ENCODE data around the gene TIGIT.

The TIGIT gene

DNA sequence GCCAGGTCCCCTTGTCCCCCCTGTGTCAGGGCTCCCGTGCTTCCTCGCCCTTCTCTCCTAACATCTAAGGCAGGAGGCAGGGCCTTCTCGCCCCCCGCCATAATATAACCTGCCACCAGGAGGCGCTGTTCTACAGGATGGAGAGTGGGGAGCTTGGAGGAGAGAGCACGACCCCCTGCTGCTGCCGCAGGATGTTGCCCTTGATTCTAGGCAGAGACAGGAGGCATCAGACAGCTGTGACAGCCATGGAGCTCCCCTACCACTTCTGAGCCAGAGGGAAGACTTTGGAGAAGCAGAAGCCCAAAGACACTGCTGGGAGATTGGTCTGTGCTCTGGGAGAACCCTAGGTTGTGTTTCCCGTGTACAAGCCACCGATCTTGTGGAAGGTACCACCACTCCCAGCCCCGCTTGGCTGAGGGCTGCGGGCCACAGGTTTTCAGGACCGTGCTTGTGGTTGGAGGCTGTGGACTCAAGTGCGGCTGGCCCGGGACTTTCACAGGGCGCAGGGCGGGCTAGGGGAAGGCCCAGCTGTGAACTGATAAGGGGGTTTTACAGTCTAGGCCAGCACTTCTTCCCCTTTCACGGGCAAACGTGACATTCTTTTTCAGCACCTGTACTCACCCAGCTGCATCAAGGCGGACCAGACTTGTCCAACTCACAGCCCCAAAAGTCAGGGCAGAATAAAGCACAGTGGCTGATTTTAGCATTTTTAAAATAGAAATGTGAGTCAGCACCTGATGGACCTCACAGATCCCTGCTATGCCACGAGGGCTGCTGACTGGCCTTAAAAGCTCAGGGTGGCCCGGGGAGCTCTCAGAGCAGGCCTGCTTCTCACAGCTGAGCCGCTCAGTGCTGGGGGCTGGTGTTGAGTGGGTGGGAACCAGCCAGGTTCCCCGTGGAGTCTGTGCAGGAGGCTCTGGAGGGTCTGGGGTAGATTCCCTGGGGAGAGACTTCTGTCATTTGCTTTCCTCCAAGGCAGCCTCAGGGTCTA, 2.6 kb upstream of the TIGIT start:
- H3K27me3 ChIP-seq (ENCODE audit: control insufficient read depth, insufficient read depth, low read length) = no peaks in the 10 kb centered on the region
- H3K4me1 ChIP-seq (ENCODE audit: control insufficient read depth, low read depth, low read length) = no peaks in the 10 kb centered on the region
- no peak overlapping the region for H3K27ac ChIP-seq (ENCODE audit: low read length)
- H3K9ac ChIP-seq (ENCODE audit: low read length) = no peak overlapping the region
- H3K9me3 ChIP-seq (ENCODE audit: control insufficient read depth, low read depth, low read length) = no peaks in the 10 kb centered on the region
- no peaks in the 10 kb centered on the region for H3K36me3 ChIP-seq (ENCODE audit: control insufficient read depth, low read depth, low read length)
- no peak overlapping the region for H3K4me3 ChIP-seq (ENCODE audit: low read length)

- H3K27me3 ChIP-seq (ENCODE audit: control insufficient read depth, insufficient read depth, low read length) = no peaks in the 10 kb centered on the region
- no peaks in the 10 kb centered on the region for H3K4me1 ChIP-seq (ENCODE audit: control insufficient read depth, low read depth, low read length)
- no peak overlapping the region for H3K27ac ChIP-seq (ENCODE audit: low read length)
- no peaks in the 10 kb centered on the region for H3K36me3 ChIP-seq (ENCODE audit: control insufficient read depth, low read depth, low read length)
- no peaks in the 10 kb centered on the region for H3K9me3 ChIP-seq (ENCODE audit: control insufficient read depth, low read depth, low read length)
- H3K4me3 ChIP-seq (ENCODE audit: low read length) = no peak overlapping the region
- H3K9ac ChIP-seq (ENCODE audit: low read length) = no peak overlapping the region
Measured at GRCh38 chr3:114294940-114295480, 1.2 kb downstream of the TIGIT start.

GRCh38 chr3:114295946-114296345, 2.1 kb downstream of the TIGIT start:
- Histone ChIP-seq H3K9me3 (ENCODE audit: control insufficient read depth, low read depth, low read length) (no peaks in the 10 kb centered on the region), H3K27me3 (ENCODE audit: control insufficient read depth, insufficient read depth, low read length) (no peaks in the 10 kb centered on the region), H3K4me3 (ENCODE audit: low read length) (no peak overlapping the region), H3K9ac (ENCODE audit: low read length) (no peak overlapping the region), H3K36me3 (ENCODE audit: control insufficient read depth, low read depth, low read length) (no peaks in the 10 kb centered on the region), H3K4me1 (ENCODE audit: control insufficient read depth, low read depth, low read length) (no peaks in the 10 kb centered on the region), H3K27ac (ENCODE audit: low read length) (no peak overlapping the region)

- H3K9me3 ChIP-seq (ENCODE audit: control insufficient read depth, low read depth, low read length) = no peaks in the 10 kb centered on the region
- H3K36me3 ChIP-seq (ENCODE audit: control insufficient read depth, low read depth, low read length) = no peaks in the 10 kb centered on the region
- H3K9ac ChIP-seq (ENCODE audit: low read length) = no peak overlapping the region
- no peak overlapping the region for H3K27ac ChIP-seq (ENCODE audit: low read length)
- H3K4me1 ChIP-seq (ENCODE audit: control insufficient read depth, low read depth, low read length) = no peaks in the 10 kb centered on the region
- H3K27me3 ChIP-seq (ENCODE audit: control insufficient read depth, insufficient read depth, low read length) = no peaks in the 10 kb centered on the region
- H3K4me3 ChIP-seq (ENCODE audit: low read length) = no peak overlapping the region
Measured at GRCh38 chr3:114299421-114299820, 5.6 kb downstream of the TIGIT start.

GRCh38 chr3:114299941-114300624, 6.3 kb downstream of the TIGIT start:
- H3K4me3 ChIP-seq (ENCODE audit: low read length) = no peak overlapping the region
- no peaks in the 10 kb centered on the region for H3K4me1 ChIP-seq (ENCODE audit: control insufficient read depth, low read depth, low read length)
- no peak overlapping the region for H3K27ac ChIP-seq (ENCODE audit: low read length)
- H3K36me3 ChIP-seq (ENCODE audit: control insufficient read depth, low read depth, low read length) = no peaks in the 10 kb centered on the region
- H3K9me3 ChIP-seq (ENCODE audit: control insufficient read depth, low read depth, low read length) = no peaks in the 10 kb centered on the region
- H3K9ac ChIP-seq (ENCODE audit: low read length) = no peak overlapping the region
- no peaks in the 10 kb centered on the region for H3K27me3 ChIP-seq (ENCODE audit: control insufficient read depth, insufficient read depth, low read length)

DNA sequence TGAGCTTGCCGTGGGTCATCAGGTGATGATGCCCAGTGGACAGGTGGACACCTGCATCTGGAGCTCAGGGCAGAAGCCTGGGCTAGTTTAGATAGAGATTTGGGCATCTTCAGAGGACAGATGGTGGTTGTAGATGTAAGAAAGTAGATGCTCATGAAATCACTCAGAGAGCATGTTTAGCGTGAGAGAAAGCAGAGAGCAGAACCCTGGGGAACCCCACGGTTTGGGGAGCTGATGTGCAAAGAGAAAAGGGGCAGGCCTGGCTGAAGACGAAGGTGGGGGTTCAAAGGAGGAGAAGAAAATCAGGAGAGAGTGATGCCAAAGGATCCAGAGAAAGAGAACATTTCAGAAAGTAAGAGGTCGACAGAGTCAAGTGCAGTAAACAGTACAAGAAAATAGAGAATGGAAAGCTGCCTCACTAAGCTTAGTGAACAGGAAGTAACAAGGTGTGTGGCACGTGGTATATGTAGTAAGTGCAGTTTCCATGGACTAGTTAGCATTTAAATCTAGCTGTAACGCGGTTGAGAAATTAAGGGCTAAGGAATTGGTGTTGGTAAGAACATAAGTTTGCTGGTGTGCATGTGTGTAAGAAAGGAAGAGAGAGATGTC, 13.5 kb downstream of the TIGIT start:
- H3K9me3 ChIP-seq (ENCODE audit: control insufficient read depth, low read depth, low read length) = no peaks in the 10 kb centered on the region
- H3K36me3 ChIP-seq (ENCODE audit: control insufficient read depth, low read depth, low read length) = no peaks in the 10 kb centered on the region
- H3K4me3 ChIP-seq (ENCODE audit: low read length) = no peak overlapping the region
- H3K27ac ChIP-seq (ENCODE audit: low read length) = no peak overlapping the region
- H3K27me3 ChIP-seq (ENCODE audit: control insufficient read depth, insufficient read depth, low read length) = no peaks in the 10 kb centered on the region
- H3K4me1 ChIP-seq (ENCODE audit: control insufficient read depth, low read depth, low read length) = no peaks in the 10 kb centered on the region
- no peak overlapping the region for H3K9ac ChIP-seq (ENCODE audit: low read length)

DNA sequence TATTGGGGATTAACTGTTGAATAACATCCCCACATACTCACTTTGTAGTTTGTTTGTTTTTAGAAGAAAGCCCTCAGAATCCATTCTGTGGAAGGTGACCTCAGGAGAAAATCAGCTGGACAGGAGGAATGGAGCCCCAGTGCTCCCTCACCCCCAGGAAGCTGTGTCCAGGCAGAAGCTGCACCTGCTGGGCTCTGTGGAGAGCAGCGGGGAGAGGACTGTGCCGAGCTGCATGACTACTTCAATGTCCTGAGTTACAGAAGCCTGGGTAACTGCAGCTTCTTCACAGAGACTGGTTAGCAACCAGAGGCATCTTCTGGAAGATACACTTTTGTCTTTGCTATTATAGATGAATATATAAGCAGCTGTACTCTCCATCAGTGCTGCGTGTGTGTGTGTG, 14.0 kb downstream of the TIGIT start:
- H3K9ac ChIP-seq (ENCODE audit: low read length) = no peak overlapping the region
- no peak overlapping the region for H3K27ac ChIP-seq (ENCODE audit: low read length)
- no peaks in the 10 kb centered on the region for H3K9me3 ChIP-seq (ENCODE audit: control insufficient read depth, low read depth, low read length)
- no peaks in the 10 kb centered on the region for H3K27me3 ChIP-seq (ENCODE audit: control insufficient read depth, insufficient read depth, low read length)
- H3K36me3 ChIP-seq (ENCODE audit: control insufficient read depth, low read depth, low read length) = no peaks in the 10 kb centered on the region
- H3K4me1 ChIP-seq (ENCODE audit: control insufficient read depth, low read depth, low read length) = no peaks in the 10 kb centered on the region
- no peak overlapping the region for H3K4me3 ChIP-seq (ENCODE audit: low read length)

GRCh38 chr3:114308377-114308776, 14.5 kb downstream of the TIGIT start:
- Histone ChIP-seq H3K9ac (ENCODE audit: low read length) (no peak overlapping the region), H3K9me3 (ENCODE audit: control insufficient read depth, low read depth, low read length) (no peaks in the 10 kb centered on the region), H3K4me3 (ENCODE audit: low read length) (no peak overlapping the region), H3K36me3 (ENCODE audit: control insufficient read depth, low read depth, low read length) (no peaks in the 10 kb centered on the region), H3K4me1 (ENCODE audit: control insufficient read depth, low read depth, low read length) (no peaks in the 10 kb centered on the region), H3K27ac (ENCODE audit: low read length) (no peak overlapping the region), H3K27me3 (ENCODE audit: control insufficient read depth, insufficient read depth, low read length) (no peaks in the 10 kb centered on the region)

DNA sequence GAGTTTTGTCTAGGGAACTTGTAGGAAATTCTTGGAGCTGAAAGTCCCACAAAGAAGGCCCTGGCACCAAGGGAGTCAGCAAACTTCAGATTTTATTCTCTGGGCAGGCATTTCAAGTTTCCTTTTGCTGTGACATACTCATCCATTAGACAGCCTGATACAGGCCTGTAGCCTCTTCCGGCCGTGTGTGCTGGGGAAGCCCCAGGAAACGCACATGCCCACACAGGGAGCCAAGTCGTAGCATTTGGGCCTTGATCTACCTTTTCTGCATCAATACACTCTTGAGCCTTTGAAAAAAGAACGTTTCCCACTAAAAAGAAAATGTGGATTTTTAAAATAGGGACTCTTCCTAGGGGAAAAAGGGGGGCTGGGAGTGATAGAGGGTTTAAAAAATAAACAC, 15.0 kb downstream of the TIGIT start:
- Histone ChIP-seq H3K9ac (ENCODE audit: low read length) (no peak overlapping the region), H3K27ac (ENCODE audit: low read length) (no peak overlapping the region), H3K4me1 (ENCODE audit: control insufficient read depth, low read depth, low read length) (no peaks in the 10 kb centered on the region), H3K9me3 (ENCODE audit: control insufficient read depth, low read depth, low read length) (no peaks in the 10 kb centered on the region), H3K27me3 (ENCODE audit: control insufficient read depth, insufficient read depth, low read length) (no peaks in the 10 kb centered on the region), H3K36me3 (ENCODE audit: control insufficient read depth, low read depth, low read length) (no peaks in the 10 kb centered on the region), H3K4me3 (ENCODE audit: low read length) (no peak overlapping the region)

- Histone ChIP-seq H3K27me3 (ENCODE audit: control insufficient read depth, insufficient read depth, low read length) (no peaks in the 10 kb centered on the region), H3K27ac (ENCODE audit: low read length) (no peak overlapping the region), H3K36me3 (ENCODE audit: control insufficient read depth, low read depth, low read length) (no peaks in the 10 kb centered on the region), H3K4me1 (ENCODE audit: control insufficient read depth, low read depth, low read length) (no peaks in the 10 kb centered on the region), H3K4me3 (ENCODE audit: low read length) (no peak overlapping the region), H3K9ac (ENCODE audit: low read length) (no peak overlapping the region), H3K9me3 (ENCODE audit: control insufficient read depth, low read depth, low read length) (no peaks in the 10 kb centered on the region)
Measured at GRCh38 chr3:114310695-114311094, 16.9 kb downstream of the TIGIT start.

DNA sequence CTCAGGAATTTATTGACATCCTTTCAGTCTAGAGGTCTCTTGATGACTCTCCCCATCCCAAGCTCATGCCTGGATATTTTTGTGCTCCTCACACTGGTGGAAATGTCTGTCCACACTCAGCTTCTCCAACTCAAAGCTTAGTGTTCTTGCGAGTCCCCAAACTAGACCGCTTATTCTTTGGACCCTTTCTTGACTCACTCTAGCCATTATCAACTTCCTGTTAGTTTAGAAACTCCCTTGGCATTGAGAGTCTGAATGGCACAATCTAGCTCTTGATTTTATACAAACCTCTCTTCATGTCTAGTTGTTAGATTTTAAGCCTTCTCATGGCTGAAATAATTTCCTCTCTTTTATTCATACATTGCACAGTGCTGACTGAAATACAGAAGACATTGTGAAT, 19.6 kb downstream of the TIGIT start:
- H3K27ac ChIP-seq (ENCODE audit: low read length) = no peak overlapping the region
- no peak overlapping the region for H3K4me3 ChIP-seq (ENCODE audit: low read length)
- H3K9me3 ChIP-seq (ENCODE audit: control insufficient read depth, low read depth, low read length) = no peaks in the 10 kb centered on the region
- no peaks in the 10 kb centered on the region for H3K27me3 ChIP-seq (ENCODE audit: control insufficient read depth, insufficient read depth, low read length)
- H3K9ac ChIP-seq (ENCODE audit: low read length) = no peak overlapping the region
- H3K4me1 ChIP-seq (ENCODE audit: control insufficient read depth, low read depth, low read length) = peaks cover 4% of the 10 kb centered on the region
- H3K36me3 ChIP-seq (ENCODE audit: control insufficient read depth, low read depth, low read length) = no peaks in the 10 kb centered on the region
